HEK293T (cell line): ENCODE results near the gene HS1BP3.

Source experiments
- CTCF ChIA-PET: fragments of 350-600 bp; formaldehyde crosslinking; extraction: SDS; loops from one replicate; lab custom pipeline; 2021; ENCODE audit warnings: antibody characterized with exemption, inconsistent platforms; lab: Yijun Ruan, JAX
- POLR2A ChIA-PET: fragments of 350-600 bp; formaldehyde crosslinking; extraction: SDS; loops from one replicate; lab custom pipeline; 2020; ENCODE audit warnings: antibody characterized with exemption, inconsistent platforms; lab: Yijun Ruan, JAX
- DNase-seq: peaks from one replicate; pipeline ENCODE4 v3.0.0; 2012; ENCODE audit warnings: mixed read lengths; ENCODE audit errors: extremely low spot score
- ARNT ChIP-seq: fragments of 450-650 bp; IDR thresholded peaks from 2 replicates; pipeline ENCODE4 v1.6.1; 2017; ENCODE audit warnings: mild to moderate bottlenecking
- BHLHE40 ChIP-seq: fragments of 450-650 bp; IDR thresholded peaks from 2 replicates; pipeline ENCODE4 v1.6.1; 2016; ENCODE audit warnings: mild to moderate bottlenecking, moderate library complexity, borderline replicate concordance
- CTBP1 ChIP-seq: fragments of 450-650 bp; IDR thresholded peaks from 2 replicates; pipeline ENCODE4 v1.6.1; 2016; ENCODE audit warnings: borderline replicate concordance
- ELF4 ChIP-seq: fragments of 450-650 bp; IDR thresholded peaks from 2 replicates; pipeline ENCODE4 v1.6.1; 2017; ENCODE audit warnings: antibody characterized with exemption
- FOXA1 ChIP-seq: fragments of 450-650 bp; IDR thresholded peaks from 2 replicates; pipeline ENCODE4 v1.6.1; 2016; ENCODE audit warnings: mild to moderate bottlenecking
- FOXK2 ChIP-seq: fragments of 450-650 bp; IDR thresholded peaks from 2 replicates; pipeline ENCODE4 v1.6.1; 2016; ENCODE audit warnings: mild to moderate bottlenecking
- FOXM1 ChIP-seq: fragments of 450-650 bp; IDR thresholded peaks from 2 replicates; pipeline ENCODE4 v1.6.1; 2017; ENCODE audit warnings: mild to moderate bottlenecking, borderline replicate concordance
- HDGF ChIP-seq: fragments of 450-650 bp; IDR thresholded peaks from 2 replicates; pipeline ENCODE4 v1.6.1; 2017; ENCODE audit warnings: antibody characterized with exemption, borderline replicate concordance
- L3MBTL2 ChIP-seq: fragments of 450-650 bp; conservative IDR thresholded peaks from 2 replicates; pipeline ENCODE4 v1.6.1; 2016; ENCODE audit warnings: mild to moderate bottlenecking
- LEF1 ChIP-seq: fragments of 450-650 bp; IDR thresholded peaks from 2 replicates; pipeline ENCODE4 v1.6.1; 2017; ENCODE audit warnings: mild to moderate bottlenecking, borderline replicate concordance
- NFRKB ChIP-seq: fragments of 450-650 bp; IDR thresholded peaks from 2 replicates; pipeline ENCODE4 v1.6.1; 2016; ENCODE audit warnings: mild to moderate bottlenecking, moderate library complexity
- PKNOX1 ChIP-seq: fragments of 450-650 bp; IDR thresholded peaks from 2 replicates; pipeline ENCODE4 v1.6.1; 2016
- SP1 ChIP-seq: fragments of 450-650 bp; IDR thresholded peaks from 2 replicates; pipeline ENCODE4 v1.6.1; 2017
- SUZ12 ChIP-seq: fragments of 450-650 bp; IDR thresholded peaks from 2 replicates; pipeline ENCODE4 v1.6.1; 2016; ENCODE audit warnings: mild to moderate bottlenecking
- TARDBP ChIP-seq: fragments of 450-650 bp; IDR thresholded peaks from 2 replicates; pipeline ENCODE4 v1.6.1; 2016
- ZNF384 ChIP-seq: fragments of 450-650 bp; IDR thresholded peaks from 2 replicates; pipeline ENCODE4 v1.6.1; 2016

The HS1BP3 gene

GRCh38 chr2:20641123-20641985 is 9.5 kb downstream of the HS1BP3 start:
- no peak for TF ChIP-seq FOXM1
- DNase-seq, result no peak
- ChIA-PET CTCF (interaction anchor here (1.1 to 2.8 kb wide), 10 partner anchors 10 to 262 kb away, joined by 4 to 20 read pairs (median 8); partner anchors contain the start of genes HS1BP3 and RHOB), POLR2A (interaction anchor here (1.7 to 9.0 kb wide), 2 partner anchors 9 to 193 kb away, joined by 6 to 99 read pairs; partner anchors contain the start of genes HS1BP3 and RHOB)

GRCh38 chr2:20640411-20641122 is 10.3 kb downstream of the HS1BP3 start:
- CTCF ChIA-PET, result interaction anchor here (0.8 to 2.8 kb wide), 7 partner anchors 11 to 261 kb away, joined by 3 to 15 read pairs (median 5); partner anchors contain the start of gene HS1BP3
- no peak for DNase-seq
- TF ChIP-seq NFRKB (no peak), L3MBTL2 (no peak), HDGF (no peak), PKNOX1 (no peak), ELF4 (no peak), BHLHE40 (no peak), FOXA1 (no peak), ARNT (no peak), TARDBP (no peak), SP1 (no peak), SUZ12 (no peak), FOXM1 (no peak), FOXK2 (no peak), CTBP1 (no peak), ZNF384 (no peak)
- POLR2A ChIA-PET, result interaction anchor here (0.7 to 9.0 kb wide), 2 partner anchors 10 to 193 kb away, joined by 3 to 99 read pairs; partner anchors contain the start of genes HS1BP3 and RHOB

GRCh38 chr2:20638646-20639430 is 12.1 kb downstream of the HS1BP3 start:
- ChIA-PET CTCF (interaction anchor here (1.0 to 1.5 kb wide), 3 partner anchors 12 to 189 kb away, joined by 3 to 5 read pairs (median 4); partner anchors contain the start of gene HS1BP3), POLR2A (interaction anchor here (1.3 to 9.0 kb wide), 2 partner anchors 189 to 191 kb away, joined by 3 to 99 read pairs; partner anchors contain the start of gene RHOB)
- TF ChIP-seq LEF1 (no peak), BHLHE40 (no peak), ZNF384 (no peak), TARDBP (no peak), FOXM1 (no peak), PKNOX1 (no peak), FOXK2 (no peak), CTBP1 (no peak), SP1 (no peak), NFRKB (no peak), SUZ12 (no peak), HDGF (no peak), FOXA1 (no peak), L3MBTL2 (no peak), ELF4 (no peak), ARNT (no peak)
- DNase-seq, result no peak

GRCh38 chr2:20638014-20638413 is 12.9 kb downstream of the HS1BP3 start:
- TF ChIP-seq ELF4, result no peak
- TF ChIP-seq SUZ12, result no peak
- TF ChIP-seq NFRKB, result no peak
- TF ChIP-seq FOXK2, result no peak
- no peak for TF ChIP-seq TARDBP
- no peak for TF ChIP-seq BHLHE40
- TF ChIP-seq CTBP1, result no peak
- TF ChIP-seq L3MBTL2, result no peak
- no peak for TF ChIP-seq FOXM1
- TF ChIP-seq ZNF384, result no peak
- CTCF ChIA-PET, result interaction anchor here (1.0 kb wide), 1 partner anchor 23 kb away, joined by 4 read pairs; no protein-coding TSS in a partner anchor
- DNase-seq, result no peak
- POLR2A ChIA-PET, result interaction anchor here (1.3 kb wide), 1 partner anchor 188 kb away, joined by 3 read pairs; no protein-coding TSS in a partner anchor

- ChIA-PET POLR2A (interaction anchor here (1.3 kb wide), 1 partner anchor 187 kb away, joined by 3 read pairs; no protein-coding TSS in a partner anchor), CTCF (no interaction called here)
- TF ChIP-seq FOXA1 (no peak), ELF4 (no peak), BHLHE40 (no peak), HDGF (no peak), CTBP1 (no peak), NFRKB (no peak), ARNT (no peak), SP1 (no peak), FOXK2 (no peak), SUZ12 (no peak)
- no peak for DNase-seq
Measured at GRCh38 chr2:20637147-20637546, 13.8 kb downstream of the HS1BP3 start.
